Naive thymus-derived CD8-positive, alpha-beta T cell (primary cell): Measurements from ENCODE around the gene ACKR2. TPM values are rescaled to one million over a fixed set of nuclear protein-coding genes. Genes with fewer than 3 reads are reported as not detected.

Source experiments
- ATAC-seq, 2 donors: fragments of 150-1000 bp; cut with Tn5 transposase in 1 of 2; sonication (Bioruptor Pico), chemical (Tn5 transposase) in 1 of 2; 1 replicate in 1 of 2; 2 replicates in 1 of 2; pipeline ENCODE4 v1.10.0; 2021; ENCODE audit warnings: mild to moderate bottlenecking in 2 of 2, moderate library complexity in 2 of 2
- POLR2A ChIA-PET: fragments of 350-600 bp; sonication (Branson Sonifier 250); formaldehyde crosslinking; loops from one replicate; lab custom pipeline; 2021; ENCODE audit warnings: antibody characterized with exemption; lab: Charles Lee
- DNase-seq, 10 donors: peaks; one replicate each; pipeline versions ENCODE4 v3.0.0 to v3.0.0-alpha.2; 2020 to 2022
- H3K27ac Mint-ChIP-seq, 10 donors: one replicate each; pipeline ENCODE4 v1.8.0; 2020 to 2022; ENCODE audit warnings: mild to moderate bottlenecking in 10 of 10, mixed read lengths in 10 of 10, moderate library complexity in 4 of 10, inconsistent platforms in 1 of 10
- H3K27me3 Mint-ChIP-seq, 5 donors: one replicate each; pipeline ENCODE4 v1.8.0; 2021 to 2022; ENCODE audit warnings: mixed read lengths in 5 of 5
- H3K36me3 Mint-ChIP-seq, 3 donors: one replicate each; pipeline ENCODE4 v1.8.0; 2020 to 2022; ENCODE audit warnings: mixed read lengths in 3 of 3, mild to moderate bottlenecking in 2 of 3, inconsistent platforms in 1 of 3
- H3K4me1 Mint-ChIP-seq, 4 donors: one replicate each; pipeline ENCODE4 v1.8.0; 2021 to 2022; ENCODE audit warnings: mixed read lengths in 4 of 4
- H3K4me3 Mint-ChIP-seq, 10 donors: one replicate each; pipeline ENCODE4 v1.8.0; 2020 to 2022; ENCODE audit warnings: mild to moderate bottlenecking in 10 of 10, mixed read lengths in 10 of 10, moderate library complexity in 6 of 10, inconsistent platforms in 1 of 10
- H3K9me3 Mint-ChIP-seq, 9 donors: one replicate each; pipeline ENCODE4 v1.8.0; 2020 to 2022; ENCODE audit warnings: mixed read lengths in 9 of 9, mild to moderate bottlenecking in 3 of 9, inconsistent platforms in 1 of 9, moderate library complexity in 1 of 9
- polyA plus RNA-seq, 3 donors: library from polyadenylated mRNA; unstranded; fragments of 300-500 nt; fragmentation: Illumina TruSeq; gene quantifications; one replicate each; pipeline ENCODE4 v1.2.3, GENCODE V29; 2021
- total RNA-seq, 8 experiments: library from RNA in 2 of 8; stranded (reverse) in 2 of 8; gene quantifications; one replicate each; pipeline ENCODE4 v1.2.3 and lab custom pipeline; 2021 to 2026

The ACKR2 gene
- total and polyA plus RNA-seq, 5 experiments from 2014 or later: 0.22 to 0.85 (median 0.45) TPM; not detected in 1

DNA sequence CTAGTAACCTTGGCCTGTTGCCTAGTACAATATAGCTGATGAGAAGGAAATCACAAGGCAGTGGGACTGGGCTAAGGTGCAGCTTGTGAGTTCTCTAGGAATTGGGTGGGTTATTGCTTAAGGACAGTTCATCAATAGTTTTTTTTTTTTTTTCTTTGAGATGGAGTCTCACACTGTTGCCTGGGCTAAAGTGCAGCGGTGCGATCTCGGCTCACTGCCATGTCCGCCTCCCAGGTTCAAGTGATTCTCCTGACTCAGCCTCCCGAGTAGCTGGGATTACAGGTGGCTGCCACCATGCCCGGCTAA lies 11.5 kb downstream of the ACKR2 start:
- Mint-ChIP-seq H3K4me3 (no peak overlapping the region), H3K27ac (no peak overlapping the region)
- POLR2A ChIA-PET: interaction anchor here (0.6 kb wide), 1 partner anchor 238 kb away, joined by 3 read pairs; no protein-coding TSS in a partner anchor

DNA sequence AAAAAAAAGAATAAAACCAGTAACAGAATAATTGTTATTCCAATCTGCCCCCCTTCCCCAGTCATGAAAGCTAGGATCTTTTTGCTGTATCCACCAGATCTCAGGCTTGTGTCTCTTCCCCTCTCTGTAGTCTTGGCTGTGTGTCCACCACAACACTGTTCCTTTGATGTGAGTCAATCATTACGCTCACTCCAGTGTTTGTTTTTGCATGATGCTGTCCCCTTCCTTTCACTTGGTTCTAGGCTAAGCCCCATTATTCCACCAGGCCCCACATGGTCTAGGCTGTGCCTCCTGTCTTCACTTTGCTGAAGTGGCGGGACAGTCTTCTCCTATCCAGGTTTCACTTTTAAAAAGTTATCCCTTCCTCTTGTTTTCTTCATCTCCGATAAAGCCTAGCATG lies 13.6 kb downstream of the ACKR2 start:
- Mint-ChIP-seq H3K27ac (no peak overlapping the region), H3K9me3 (no peaks in the 10 kb centered on the region), H3K36me3 (peaks cover 0 to 2% (median 0%) of the 10 kb centered on the region in 3 donors), H3K4me3 (no peak overlapping the region), H3K4me1 (peaks cover 0 to 2% (median 0%) of the 10 kb centered on the region in 4 donors), H3K27me3 (peaks cover 2 to 14% (median 6%) of the 10 kb centered on the region in 5 donors)
- DNase-seq (no peak), ATAC-seq (no peak)
- POLR2A ChIA-PET: no interaction called here

More for the DNA sequence above, 11.5 kb downstream of the ACKR2 start:
- DNase-seq: no peak
- H3K4me1 Mint-ChIP-seq: peaks cover 0 to 2% (median 0%) of the 10 kb centered on the region in 4 donors
- H3K9me3 Mint-ChIP-seq: no peaks in the 10 kb centered on the region
- peaks cover 0 to 2% (median 0%) of the 10 kb centered on the region in 3 donors for H3K36me3 Mint-ChIP-seq
- ATAC-seq: no peak
- peaks cover 0 to 5% (median 2%) of the 10 kb centered on the region in 5 donors for H3K27me3 Mint-ChIP-seq

DNA sequence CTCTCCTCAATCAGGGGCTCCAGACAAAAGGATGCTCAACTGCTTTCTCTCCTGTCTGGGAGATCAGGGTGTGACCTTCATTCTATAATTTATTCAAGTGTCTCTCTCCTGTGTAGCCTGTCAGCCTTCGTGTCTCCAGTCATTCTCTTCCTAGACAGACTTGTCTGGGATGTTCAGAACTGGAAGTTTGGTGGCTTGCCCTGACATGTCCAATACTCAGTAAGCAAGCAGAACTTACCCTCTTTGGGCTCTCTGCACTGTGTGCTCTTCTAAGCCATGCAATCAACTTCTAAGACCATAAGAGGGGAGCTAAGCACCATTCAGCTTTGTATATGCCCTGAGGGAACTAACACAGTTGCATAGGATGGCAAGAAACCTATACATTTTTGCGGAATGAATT lies 14.1 kb downstream of the ACKR2 start:
- H3K36me3 Mint-ChIP-seq: peaks cover 0 to 2% (median 0%) of the 10 kb centered on the region in 3 donors
- no peaks in the 10 kb centered on the region for H3K9me3 Mint-ChIP-seq
- no peak overlapping the region for H3K4me3 Mint-ChIP-seq
- POLR2A ChIA-PET: no interaction called here
- peaks cover 0 to 2% (median 0%) of the 10 kb centered on the region in 4 donors for H3K4me1 Mint-ChIP-seq
- no peak for ATAC-seq
- H3K27ac Mint-ChIP-seq: no peak overlapping the region
- no peak for DNase-seq
- H3K27me3 Mint-ChIP-seq: peaks cover 2 to 18% (median 7%) of the 10 kb centered on the region in 5 donors

DNA sequence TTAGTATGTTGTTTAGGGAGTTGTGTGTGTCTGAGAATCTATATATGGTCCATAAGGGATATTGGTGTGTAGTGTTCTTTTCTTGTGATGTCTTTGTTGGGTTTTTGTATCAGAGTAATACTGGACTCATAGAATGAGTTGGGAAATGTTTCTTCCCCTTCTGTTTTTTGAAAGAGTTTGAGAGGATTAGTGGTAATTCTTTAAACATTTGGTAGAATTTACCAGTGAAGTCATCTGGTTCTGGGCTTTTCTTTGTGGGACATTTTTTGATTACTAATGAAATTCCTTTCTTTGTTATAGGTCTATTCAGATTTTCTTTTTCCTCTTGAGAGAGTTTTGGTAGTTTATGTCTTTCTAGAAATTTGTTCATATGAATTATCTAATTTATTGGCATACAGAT lies 16.9 kb downstream of the ACKR2 start:
- Mint-ChIP-seq H3K9me3 (no peaks in the 10 kb centered on the region), H3K4me3 (no peak overlapping the region), H3K4me1 (peaks cover under 1 to 3% (median 2%) of the 10 kb centered on the region in 4 donors), H3K27me3 (peaks cover 4 to 27% (median 12%) of the 10 kb centered on the region in 5 donors), H3K27ac (no peak overlapping the region), H3K36me3 (peaks cover 0 to 2% (median 0%) of the 10 kb centered on the region in 3 donors)
- ATAC-seq: no peak
- POLR2A ChIA-PET: no interaction called here
- no peak for DNase-seq

DNA sequence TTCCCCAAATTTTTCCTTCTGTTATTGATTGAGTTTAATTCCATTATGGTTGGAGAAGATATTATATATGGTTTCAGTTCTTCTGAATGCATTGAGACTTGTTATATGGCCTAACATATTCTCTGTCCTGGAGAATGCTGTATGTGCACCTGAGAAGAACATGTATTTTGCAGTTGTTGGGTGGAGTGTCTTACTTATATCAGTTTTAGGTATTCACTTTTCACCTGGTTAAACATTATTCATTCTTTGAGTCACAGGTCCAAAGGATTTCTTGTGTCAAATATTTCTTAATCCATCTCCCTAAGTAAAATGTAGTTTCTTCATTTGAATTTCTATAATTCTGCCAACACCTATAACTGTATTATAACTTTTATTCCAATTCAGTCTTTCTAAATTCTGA lies 17.8 kb downstream of the ACKR2 start:
- peaks cover 3 to 7% (median 5%) of the 10 kb centered on the region in 4 donors for H3K4me1 Mint-ChIP-seq
- H3K27me3 Mint-ChIP-seq: peaks cover 4 to 27% (median 12%) of the 10 kb centered on the region in 5 donors
- POLR2A ChIA-PET: no interaction called here
- H3K27ac Mint-ChIP-seq: no peak overlapping the region
- DNase-seq (no peak), ATAC-seq (no peak)
- H3K4me3 Mint-ChIP-seq: no peak overlapping the region
- H3K9me3 Mint-ChIP-seq: no peaks in the 10 kb centered on the region
- H3K36me3 Mint-ChIP-seq: peaks cover 0 to 2% (median 0%) of the 10 kb centered on the region in 3 donors

DNA sequence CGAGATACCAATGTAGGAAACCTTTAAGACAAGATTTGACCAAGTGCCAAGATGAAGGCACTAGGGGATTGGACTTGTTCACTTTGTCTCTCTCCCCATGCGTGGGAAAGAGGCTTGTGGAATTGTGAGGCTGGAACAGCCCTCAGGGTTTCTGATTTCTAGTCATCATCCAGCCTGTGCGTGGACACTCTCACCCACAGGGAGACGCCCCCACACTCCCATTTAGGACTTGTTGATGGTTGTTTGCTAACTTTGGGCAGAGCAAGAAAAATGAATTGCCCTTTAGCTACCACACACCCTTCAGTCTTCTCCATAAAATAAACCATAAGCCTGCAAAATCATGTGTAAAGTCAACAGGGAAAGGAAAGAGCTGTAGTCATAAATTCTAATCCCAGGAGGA lies 18.4 kb downstream of the ACKR2 start:
- POLR2A ChIA-PET: no interaction called here
- Mint-ChIP-seq H3K36me3 (peaks cover 0 to 2% (median 0%) of the 10 kb centered on the region in 3 donors), H3K9me3 (no peaks in the 10 kb centered on the region), H3K27me3 (peaks cover 4 to 27% (median 12%) of the 10 kb centered on the region in 5 donors), H3K27ac (no peak overlapping the region), H3K4me3 (no peak overlapping the region), H3K4me1 (peaks cover 3 to 7% (median 5%) of the 10 kb centered on the region in 4 donors)
- no peak for DNase-seq
- no peak for ATAC-seq

DNA sequence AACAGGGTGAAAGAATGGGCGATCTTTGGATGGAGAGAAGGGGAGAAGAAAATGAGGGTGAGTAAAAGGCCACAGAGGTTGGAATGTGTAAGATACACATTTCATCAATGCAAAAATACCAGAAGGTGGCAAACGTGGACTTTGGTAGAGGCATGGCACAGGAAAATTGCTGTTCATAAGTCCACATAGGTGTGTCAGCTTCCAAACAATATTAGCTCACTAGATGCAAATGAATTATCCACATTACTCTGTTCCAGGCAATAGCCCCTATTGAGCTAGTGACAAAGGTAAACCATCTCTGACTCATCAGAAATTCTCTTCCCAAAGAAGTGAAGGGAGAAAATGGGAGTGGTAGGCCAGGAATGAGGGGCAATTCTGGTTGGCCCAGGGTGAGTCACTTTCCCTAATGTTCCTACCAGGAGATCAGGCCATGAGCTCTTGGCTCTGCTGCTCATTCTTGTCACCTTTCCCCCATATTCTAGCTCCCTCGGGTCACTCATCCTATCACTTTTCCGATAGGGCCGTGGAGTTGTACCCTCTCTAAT lies 19.9 kb downstream of the ACKR2 start:
- Mint-ChIP-seq H3K4me3 (no peak overlapping the region), H3K27ac (no peak overlapping the region), H3K27me3 (peaks cover 4 to 27% (median 9%) of the 10 kb centered on the region in 5 donors)

DNA sequence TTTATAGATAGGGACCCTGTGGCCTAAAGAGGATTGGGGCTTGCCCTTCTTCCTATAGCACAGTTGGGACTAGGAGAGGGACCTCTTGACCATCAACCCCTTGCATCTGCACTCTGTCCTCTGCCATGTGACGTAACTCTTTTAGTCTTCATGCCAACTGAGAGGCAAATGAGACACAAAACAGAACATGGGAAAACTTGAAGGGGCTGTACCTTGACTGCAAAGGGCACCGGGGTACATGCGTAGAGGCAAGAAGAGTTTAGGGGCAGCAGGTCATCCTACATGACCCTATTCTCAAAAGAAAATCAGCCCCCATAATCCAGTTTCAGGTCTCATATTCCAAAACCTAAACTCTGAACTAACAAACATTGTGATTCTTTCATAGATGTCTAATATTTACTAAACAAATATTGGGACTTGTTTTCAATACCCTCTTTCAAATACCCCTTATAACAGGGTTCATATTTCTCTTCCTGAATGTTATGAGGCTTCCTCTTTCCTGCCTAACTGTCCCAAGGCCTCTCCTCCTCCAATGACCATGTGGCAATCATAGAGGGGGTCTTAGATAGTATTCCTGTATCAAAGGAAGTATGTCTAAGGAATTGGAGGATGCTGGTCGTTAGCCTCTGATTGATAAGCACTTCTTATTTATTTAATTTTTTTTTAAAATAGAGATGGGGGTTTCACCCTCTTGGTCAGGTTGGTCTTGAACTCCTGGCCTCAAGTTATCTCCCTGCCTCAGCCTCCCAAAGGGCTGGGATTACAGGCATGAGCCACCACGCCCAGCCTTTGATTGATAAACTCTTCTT lies 20.6 kb downstream of the ACKR2 start:
- H3K4me3 Mint-ChIP-seq: no peak overlapping the region
- no peaks in the 10 kb centered on the region for H3K9me3 Mint-ChIP-seq
- peak overlapping the region in 1 of 10 donors; percentile 41 for H3K27ac Mint-ChIP-seq
- no peak for DNase-seq
- POLR2A ChIA-PET: no interaction called here
- peaks cover 2 to 7% (median 5%) of the 10 kb centered on the region in 4 donors for H3K4me1 Mint-ChIP-seq
- H3K27me3 Mint-ChIP-seq: peaks cover 4 to 27% (median 9%) of the 10 kb centered on the region in 5 donors
- ATAC-seq: no peak
- no peaks in the 10 kb centered on the region for H3K36me3 Mint-ChIP-seq

More for the DNA sequence above, 19.9 kb downstream of the ACKR2 start:
- H3K36me3 Mint-ChIP-seq: peaks cover 0 to 2% (median 0%) of the 10 kb centered on the region in 3 donors
- peaks cover 2 to 7% (median 5%) of the 10 kb centered on the region in 4 donors for H3K4me1 Mint-ChIP-seq
- no peak for DNase-seq
- ATAC-seq: no peak
- no peaks in the 10 kb centered on the region for H3K9me3 Mint-ChIP-seq
- POLR2A ChIA-PET: no interaction called here

DNA sequence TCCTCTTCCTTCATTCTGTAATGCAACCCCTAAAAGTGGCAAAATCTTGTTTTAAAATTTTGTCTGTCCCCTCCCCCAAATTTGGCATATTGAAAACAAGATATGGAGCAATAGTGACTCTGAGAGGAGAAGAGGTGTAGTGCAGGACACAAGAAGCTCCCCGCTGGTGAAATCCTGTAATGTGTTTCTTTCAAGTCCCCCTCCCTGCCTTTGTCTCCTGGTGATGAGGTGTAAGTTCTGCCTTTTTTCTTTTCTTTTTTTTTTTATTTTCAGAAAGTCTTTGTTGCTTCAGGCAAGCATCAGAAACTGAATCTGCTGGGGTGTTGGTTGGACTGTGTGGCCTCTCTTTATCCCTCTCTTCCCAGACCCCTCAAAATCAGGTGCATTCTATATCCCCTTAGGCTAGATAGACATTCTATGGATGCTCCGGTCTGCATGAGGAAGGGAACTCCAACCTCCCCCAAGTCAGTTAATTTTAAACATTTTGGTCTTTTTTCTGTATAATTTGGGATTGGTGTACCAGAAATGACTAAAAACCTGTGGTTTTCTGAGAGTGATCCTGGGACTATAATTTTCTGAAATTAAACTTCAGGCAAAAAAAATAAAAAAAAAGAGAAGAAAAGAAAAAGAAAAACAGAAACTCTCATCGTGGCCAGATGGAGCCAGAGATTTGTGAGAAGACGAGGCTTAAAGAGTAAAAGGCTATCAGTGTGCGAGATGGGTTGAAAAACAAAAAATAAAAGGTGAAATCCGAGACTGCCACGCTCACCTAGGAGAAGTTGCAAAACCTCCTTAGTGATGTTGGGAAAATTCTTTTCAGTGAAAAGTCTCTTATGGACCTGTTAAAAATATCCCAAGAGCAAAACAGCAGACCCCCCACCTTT lies 21.4 kb downstream of the ACKR2 start:
- POLR2A ChIA-PET: no interaction called here
- H3K4me3 Mint-ChIP-seq: peak overlapping the region in 1 of 10 donors; percentile 41
- H3K27ac Mint-ChIP-seq: no peak overlapping the region
- H3K4me1 Mint-ChIP-seq: peaks cover 2 to 7% (median 5%) of the 10 kb centered on the region in 4 donors
- ATAC-seq (no peak), DNase-seq (no peak)
- H3K36me3 Mint-ChIP-seq: peaks cover 0 to 3% (median 0%) of the 10 kb centered on the region in 3 donors
- H3K9me3 Mint-ChIP-seq: no peaks in the 10 kb centered on the region
- peaks cover 4 to 27% (median 10%) of the 10 kb centered on the region in 5 donors for H3K27me3 Mint-ChIP-seq

DNA sequence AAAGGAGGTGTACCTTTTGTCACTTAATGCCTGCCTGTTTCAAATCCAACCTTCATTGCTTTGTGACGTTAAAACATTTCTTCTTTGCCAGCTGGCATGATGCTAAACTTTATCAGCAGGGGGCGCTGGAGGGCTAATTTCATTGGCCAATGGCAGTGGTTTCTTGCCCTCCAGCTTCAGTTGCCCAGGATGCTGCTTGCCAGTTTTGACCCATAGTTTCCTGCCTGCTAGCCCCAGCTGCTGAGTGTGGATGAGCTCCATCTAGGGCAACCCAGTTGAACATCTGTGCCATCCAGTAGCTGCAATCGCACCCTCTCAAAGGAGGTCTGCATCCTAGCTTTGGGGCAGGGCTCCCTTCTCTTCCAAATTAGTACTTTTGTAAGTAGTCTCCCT lies 22.1 kb downstream of the ACKR2 start:
- Mint-ChIP-seq H3K4me1 (peaks cover 2 to 7% (median 5%) of the 10 kb centered on the region in 4 donors), H3K4me3 (no peak overlapping the region), H3K27me3 (peaks cover 4 to 27% (median 10%) of the 10 kb centered on the region in 5 donors), H3K9me3 (no peaks in the 10 kb centered on the region), H3K27ac (no peak overlapping the region), H3K36me3 (peaks cover 0 to 3% (median 0%) of the 10 kb centered on the region in 3 donors)
- peak; percentile 40 to 86 (median 70) for DNase-seq
- ATAC-seq: peak; percentile 75 to 78
- POLR2A ChIA-PET: no interaction called here

DNA sequence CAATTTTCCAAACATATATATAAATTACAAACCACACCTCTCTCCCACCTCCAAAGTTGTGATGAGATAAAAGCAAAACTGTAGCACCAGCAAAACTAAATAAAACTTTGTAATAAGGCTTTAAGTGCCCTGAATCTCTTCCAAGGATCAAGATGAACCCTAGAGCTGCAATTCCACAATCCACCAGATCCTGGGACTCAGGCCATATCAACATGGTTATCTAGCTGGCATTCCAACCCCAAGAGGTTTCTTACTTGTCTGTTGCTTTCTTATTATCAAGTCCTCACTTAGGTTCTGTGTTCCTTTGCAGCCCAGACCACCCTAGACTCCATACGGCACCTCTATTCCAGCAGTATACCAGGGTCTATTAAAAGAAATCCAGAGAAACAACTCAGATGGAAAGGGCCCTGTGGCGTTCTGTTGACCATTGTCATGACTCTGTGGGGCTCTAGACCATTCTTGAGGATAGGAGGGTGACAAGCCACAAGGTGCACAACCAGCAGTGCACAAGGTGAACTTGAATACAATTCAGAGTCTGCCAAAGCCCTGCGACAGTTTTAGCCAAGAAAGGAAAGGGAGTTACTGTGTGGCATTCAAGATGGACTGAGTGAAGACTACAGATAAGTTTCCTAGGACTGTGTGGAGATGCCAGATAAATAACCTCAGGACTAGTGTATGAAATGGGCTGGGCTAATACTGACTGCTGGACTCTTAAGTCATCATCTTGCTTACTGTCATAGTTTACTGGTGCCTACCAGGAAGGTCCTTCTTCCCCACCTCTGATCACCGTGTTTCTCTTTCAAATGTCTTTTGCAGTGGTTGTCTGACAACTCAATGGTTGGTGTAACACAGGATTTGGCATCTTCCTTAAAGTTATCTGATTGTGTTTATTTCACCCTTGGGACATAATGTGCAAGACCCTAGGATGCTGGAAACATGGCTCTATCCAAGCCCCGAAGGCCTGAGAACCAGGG lies 27.2 kb downstream of the ACKR2 start:
- no peak overlapping the region for H3K4me3 Mint-ChIP-seq
- peak overlapping the region in 1 of 10 donors; percentile 19 for H3K27ac Mint-ChIP-seq
- no peak for DNase-seq
- peaks cover 0 to 4% (median 3%) of the 10 kb centered on the region in 4 donors for H3K4me1 Mint-ChIP-seq
- peaks cover 0 to 10% (median 0%) of the 10 kb centered on the region in 5 donors for H3K27me3 Mint-ChIP-seq
- H3K9me3 Mint-ChIP-seq: no peaks in the 10 kb centered on the region
- peaks cover 0 to 3% (median 0%) of the 10 kb centered on the region in 3 donors for H3K36me3 Mint-ChIP-seq
- no peak for ATAC-seq
- POLR2A ChIA-PET: interaction anchor here (0.6 kb wide), 1 partner anchor 32 kb away, joined by 3 read pairs; the partner anchor contains the start of gene HIGD1A
